Testis (tissue), 2 donors: ENCODE data around the gene KIR3DL1.

Source experiments
- POLR2A ChIP-seq: fragments of 450-650 bp; IDR thresholded peaks from one replicate; pipeline ENCODE4 v1.6.1; 2017; ENCODE audit warnings: antibody characterized with exemption, mild to moderate bottlenecking, moderate library complexity
- TF ChIP-seq, protein P1 (sequence below), 3 experiments: fragments of 450-650 bp in 2 of 3; fragments of 200-600 bp in 1 of 3; sonication (generic) in 1 of 3; IDR thresholded peaks; one replicate each; pipeline ENCODE4 v1.5.1; 2016 to 2019; ENCODE audit warnings: antibody characterized with exemption in 3 of 3, mild to moderate bottlenecking in 2 of 3, moderate library complexity in 1 of 3

GRCh38 chr19:54804101-54804500 is 12.2 kb upstream of the KIR3DL1 start:
- TF ChIP-seq POLR2A = no peak
- TF ChIP-seq, protein P1, sequence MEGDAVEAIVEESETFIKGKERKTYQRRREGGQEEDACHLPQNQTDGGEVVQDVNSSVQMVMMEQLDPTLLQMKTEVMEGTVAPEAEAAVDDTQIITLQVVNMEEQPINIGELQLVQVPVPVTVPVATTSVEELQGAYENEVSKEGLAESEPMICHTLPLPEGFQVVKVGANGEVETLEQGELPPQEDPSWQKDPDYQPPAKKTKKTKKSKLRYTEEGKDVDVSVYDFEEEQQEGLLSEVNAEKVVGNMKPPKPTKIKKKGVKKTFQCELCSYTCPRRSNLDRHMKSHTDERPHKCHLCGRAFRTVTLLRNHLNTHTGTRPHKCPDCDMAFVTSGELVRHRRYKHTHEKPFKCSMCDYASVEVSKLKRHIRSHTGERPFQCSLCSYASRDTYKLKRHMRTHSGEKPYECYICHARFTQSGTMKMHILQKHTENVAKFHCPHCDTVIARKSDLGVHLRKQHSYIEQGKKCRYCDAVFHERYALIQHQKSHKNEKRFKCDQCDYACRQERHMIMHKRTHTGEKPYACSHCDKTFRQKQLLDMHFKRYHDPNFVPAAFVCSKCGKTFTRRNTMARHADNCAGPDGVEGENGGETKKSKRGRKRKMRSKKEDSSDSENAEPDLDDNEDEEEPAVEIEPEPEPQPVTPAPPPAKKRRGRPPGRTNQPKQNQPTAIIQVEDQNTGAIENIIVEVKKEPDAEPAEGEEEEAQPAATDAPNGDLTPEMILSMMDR (IDR thresholded peaks at IDR 0.05) = no peak
